D341Med (cell line): Measurements from ENCODE around the gene PRKAG2.

Experiments used
- DNase-seq: peaks from one replicate; pipeline ENCODE4 v3.0.0; 2012; ENCODE audit warnings: low spot score

Gene PRKAG2

DNA sequence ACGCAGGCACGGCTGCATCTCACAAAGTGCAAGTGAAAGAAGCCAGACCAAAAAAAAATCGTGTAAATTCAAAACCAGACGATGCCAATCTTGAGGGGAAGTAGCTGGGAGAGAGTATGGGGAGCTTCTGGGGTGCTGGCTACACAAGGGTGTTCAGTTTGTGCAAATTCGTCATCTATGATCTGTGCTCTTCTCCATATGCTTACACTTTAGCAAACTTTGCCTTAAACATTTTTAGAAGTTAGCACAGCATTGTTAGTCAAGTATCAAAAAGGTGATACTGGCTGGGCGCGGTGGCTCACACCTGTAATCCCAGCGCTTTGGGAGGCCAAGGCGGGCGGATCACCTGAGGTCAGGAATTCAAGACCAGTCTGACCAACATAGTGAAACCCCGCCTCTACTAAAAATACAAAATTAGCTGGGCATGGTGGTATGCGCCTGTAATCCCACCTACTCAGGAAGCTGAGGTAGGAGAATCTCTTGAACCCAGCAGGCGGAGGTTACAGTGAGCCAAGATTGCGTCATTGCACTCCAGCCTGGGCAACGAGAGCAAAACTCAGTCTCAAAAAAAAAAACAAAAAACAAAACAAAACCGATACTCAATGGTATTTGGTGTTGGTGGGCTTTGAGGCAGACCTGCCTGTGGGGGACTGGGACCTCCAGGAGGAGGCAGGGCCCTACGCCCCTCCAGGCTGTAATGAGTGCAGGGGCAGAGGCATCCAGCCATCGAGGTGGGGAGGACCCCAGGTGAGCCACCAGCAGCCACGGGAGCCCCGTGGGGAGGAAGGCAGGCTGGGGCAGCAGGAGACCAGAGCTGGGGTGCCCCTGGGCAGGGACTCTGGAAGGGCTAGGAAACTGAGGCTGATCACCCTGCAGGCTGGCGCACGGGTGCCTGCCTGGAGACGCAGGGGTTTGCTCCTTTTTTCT is 150.0 kb downstream of the PRKAG2 start:
- DNase-seq, result no peak

DNA sequence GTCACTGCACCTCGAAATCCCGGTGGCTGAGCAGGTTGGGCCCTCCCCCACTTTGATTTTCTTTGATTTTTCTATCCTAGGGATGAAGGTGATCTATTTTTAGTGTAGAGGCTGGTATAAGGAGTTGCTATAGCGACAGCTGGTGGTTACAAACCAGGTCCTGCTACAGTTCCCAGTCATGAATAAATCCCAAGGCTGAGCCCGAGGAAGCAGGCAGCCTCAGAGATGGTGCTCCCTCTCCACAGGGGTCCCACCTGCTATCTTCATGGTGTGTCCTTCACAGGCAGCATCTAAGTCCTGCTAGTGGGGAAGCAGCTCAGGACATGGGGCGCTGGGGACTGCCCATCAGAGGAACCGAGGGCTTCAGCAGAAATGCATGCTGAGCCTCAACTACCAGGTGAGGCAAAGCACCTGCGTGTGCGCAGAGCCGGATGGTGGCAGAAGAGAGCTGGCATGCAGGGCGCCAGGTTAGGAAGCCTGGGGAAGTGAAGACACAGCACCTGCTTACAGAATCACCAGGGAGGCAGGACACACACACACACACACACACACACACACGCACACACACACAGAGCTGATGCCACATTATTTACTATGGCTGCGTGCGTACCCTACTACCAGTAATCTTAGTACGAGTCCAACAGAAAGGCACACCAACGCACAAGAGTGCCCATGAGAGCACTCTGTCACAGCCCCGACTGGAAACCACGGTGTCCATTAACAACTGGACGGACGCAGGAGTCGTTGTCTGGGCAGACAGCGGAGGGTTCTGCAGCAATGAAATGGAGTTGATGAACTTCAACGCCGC is 150.9 kb downstream of the PRKAG2 start:
- no peak for DNase-seq

DNA sequence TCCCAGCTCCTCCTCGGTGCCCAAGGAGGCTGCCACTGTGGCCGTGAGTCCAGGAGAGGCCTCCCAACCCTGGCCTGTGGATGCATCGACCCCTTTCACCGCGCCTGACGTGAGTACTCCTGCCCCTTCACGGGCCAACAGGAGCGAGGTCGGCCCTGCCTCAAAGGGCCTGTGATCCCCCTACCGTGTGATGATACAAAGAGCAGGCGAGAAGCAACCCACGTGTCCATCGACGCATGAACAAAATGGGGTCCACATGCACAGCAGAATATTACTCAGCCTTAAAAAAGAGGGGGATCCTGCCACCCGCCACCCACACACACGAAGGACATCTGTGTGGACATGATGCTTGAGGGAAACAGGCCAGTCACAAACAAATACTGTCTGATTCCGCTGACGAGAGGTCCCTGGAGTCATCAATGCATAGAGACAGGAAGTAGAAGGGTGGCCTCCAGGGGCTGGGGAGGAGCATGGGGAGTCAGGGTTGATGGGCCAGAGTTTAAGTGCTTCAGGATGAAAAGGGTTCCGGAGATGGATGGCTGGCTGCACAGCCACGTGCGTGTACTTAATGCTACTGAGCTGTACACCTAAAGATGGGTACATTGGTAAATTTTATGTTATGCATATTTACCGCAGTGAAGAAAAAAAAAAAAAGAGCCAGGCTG is 151.9 kb downstream of the PRKAG2 start:
- DNase-seq, result no peak

- no peak for DNase-seq
These were observed 152.5 kb downstream of the PRKAG2 start for GRCh38 chr7:151724250-151724915.

DNA sequence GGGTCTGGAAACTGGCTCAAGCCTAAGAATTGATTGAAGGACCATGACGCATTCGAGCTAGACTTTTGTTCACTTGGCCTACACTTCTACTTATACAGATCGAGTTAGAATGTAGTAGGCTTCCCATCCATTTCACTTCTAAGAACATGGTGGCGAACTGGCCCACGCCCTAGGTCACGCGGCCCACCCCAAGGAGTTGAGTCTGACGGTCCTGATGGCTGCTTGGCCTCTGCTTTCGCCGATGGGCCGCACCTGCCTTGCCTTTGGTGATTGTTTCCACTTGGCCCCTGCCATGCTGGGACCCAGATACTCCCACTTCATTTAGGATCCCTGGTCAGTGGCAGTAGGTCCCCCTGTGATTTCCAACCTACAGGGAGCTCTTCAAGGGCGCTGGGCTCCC is 153.6 kb downstream of the PRKAG2 start:
- DNase-seq, result no peak

GRCh38 chr7:151722533-151722932 is 154.4 kb downstream of the PRKAG2 start:
- no peak for DNase-seq

GRCh38 chr7:151721694-151722093 is 155.2 kb downstream of the PRKAG2 start:
- no peak for DNase-seq

GRCh38 chr7:151721236-151721635 is 155.7 kb downstream of the PRKAG2 start:
- no peak for DNase-seq

GRCh38 chr7:151720280-151720679 is 156.6 kb downstream of the PRKAG2 start:
- DNase-seq, result no peak

DNA sequence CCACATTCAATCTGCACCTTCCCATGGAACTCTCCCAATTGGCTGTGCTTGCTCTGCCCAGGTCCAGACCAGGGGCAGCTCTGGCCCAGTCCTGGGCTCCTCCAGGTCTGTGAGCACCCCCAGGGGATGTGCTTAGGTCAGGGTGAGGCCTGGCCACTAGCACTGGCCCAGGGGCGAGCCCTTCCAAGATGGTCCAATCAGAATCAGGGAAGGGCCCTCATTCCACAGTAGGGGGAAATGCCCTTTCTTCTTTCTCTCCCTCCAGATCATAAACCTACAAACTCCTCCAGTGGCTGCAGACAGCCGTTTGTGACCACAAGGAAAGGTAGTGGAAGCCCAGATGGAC is 157.0 kb downstream of the PRKAG2 start:
- no peak for DNase-seq

DNA sequence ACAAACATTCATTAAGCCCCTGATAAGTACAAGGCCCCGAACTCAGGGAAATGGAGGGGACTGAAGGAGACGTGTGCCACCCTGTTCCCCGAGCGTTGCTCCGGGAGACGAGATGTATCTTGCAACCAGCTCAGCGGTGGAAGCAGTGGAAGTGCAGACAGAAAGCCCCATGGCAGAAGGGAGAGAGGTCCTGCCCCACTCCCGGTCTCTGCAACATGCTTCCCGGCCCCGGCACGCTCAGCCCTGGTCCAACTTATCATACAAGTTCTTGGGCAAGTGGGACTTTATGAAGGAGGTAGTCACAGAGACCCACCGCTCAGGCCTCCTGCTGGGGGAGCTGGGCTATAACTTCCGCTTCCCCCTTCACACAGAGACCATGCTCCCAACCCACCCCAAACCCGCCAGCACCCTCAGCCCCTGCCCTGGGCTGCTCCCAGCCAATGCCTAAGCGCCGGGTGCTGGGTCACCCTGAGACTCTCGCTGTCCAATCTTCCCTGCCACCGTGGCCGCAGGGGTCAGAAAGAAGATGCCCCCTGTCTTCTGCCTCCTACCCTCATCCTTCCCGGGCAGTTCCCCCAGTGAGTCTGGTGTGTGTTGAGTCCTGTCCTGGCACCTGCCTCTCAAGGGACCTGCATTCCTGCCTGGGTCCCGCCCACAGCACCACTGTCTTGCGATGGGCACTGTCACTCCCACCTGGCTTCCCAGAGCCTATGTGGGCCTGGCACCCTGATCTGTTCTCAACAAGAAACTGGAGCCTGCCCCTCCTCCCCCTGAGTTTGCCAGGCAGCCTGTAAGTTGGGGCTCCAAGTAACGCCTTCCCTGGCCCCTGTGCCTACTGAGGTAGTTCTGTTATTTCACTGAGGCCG is 157.7 kb downstream of the PRKAG2 start:
- no peak for DNase-seq

GRCh38 chr7:151717918-151718317 is 159.0 kb downstream of the PRKAG2 start:
- no peak for DNase-seq

DNA sequence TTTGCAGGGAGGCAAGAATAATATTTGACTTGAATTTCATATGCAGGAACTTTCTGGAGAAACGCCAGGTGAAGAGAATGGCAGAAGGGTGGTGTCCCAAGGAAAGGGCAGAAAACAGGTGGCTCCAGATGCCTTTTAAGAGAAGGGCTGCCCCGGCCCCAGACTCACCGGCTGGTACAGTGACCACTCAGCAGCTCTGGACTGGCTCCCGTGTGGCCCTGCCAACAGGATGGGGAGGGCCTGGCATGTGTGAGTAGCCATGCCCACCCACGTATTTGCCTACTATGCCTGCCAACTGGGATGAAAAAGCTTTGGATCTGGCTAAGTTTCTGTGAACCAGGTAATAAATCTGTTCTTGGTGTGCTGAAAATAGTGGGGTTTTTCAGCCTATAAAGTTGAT is 159.5 kb downstream of the PRKAG2 start:
- no peak for DNase-seq

GRCh38 chr7:151716323-151716722 is 160.6 kb downstream of the PRKAG2 start:
- DNase-seq, result no peak

- no peak for DNase-seq
These were observed 161.1 kb downstream of the PRKAG2 start for GRCh38 chr7:151715666-151716315.

- DNase-seq, result no peak
These were observed 162.7 kb downstream of the PRKAG2 start for GRCh38 chr7:151714201-151714600.

DNA sequence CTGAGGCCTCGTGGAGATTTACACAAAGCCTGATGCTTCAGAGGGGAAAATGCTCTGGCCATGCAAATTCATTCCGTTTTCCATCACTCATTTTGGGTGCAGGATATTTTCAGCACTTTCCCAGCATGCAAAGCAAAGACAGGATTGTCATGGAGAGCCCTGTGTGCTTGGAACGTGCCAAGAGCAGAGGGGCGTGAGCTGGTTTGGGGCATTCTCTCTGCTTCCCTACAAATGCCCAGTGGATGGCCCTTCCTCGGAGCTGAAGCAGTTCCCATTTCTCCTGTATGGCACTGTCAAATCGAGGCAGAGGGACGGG is 164.1 kb downstream of the PRKAG2 start:
- DNase-seq, result no peak

GRCh38 chr7:151711906-151712809 is 164.8 kb downstream of the PRKAG2 start:
- DNase-seq, result no peak

GRCh38 chr7:151711435-151711872 is 165.5 kb downstream of the PRKAG2 start:
- no peak for DNase-seq
